ENCODE measurements around the gene SSR3.
A peak's percentile ranks its signal among the peaks of the same experiment; 100 is the strongest.
"Not testable (repeated sequence)": the region's sequence is repeated elsewhere in the genome, so short reads cannot be mapped to it uniquely, and the experiment has no call there.

SSR3 gene

GRCh38 chr3:156554842-156555687 is at the start of gene SSR3:
SSR3 (minus strand) TSS chr3:156555117; CDS start chr3:156555089, 28 bp downstream.
- DNase-seq: peak; percentile 67 to 99 (median 97)

GRCh38 chr3:156604064-156604641 is 49.2 kb upstream of the SSR3 start:
- DNase-seq: no peak

- DNase-seq: no peak
Observed at GRCh38 chr3:156603379-156604017, 48.6 kb upstream of the SSR3 start.

- DNase-seq: no peak
Observed at GRCh38 chr3:156602424-156602823, 47.5 kb upstream of the SSR3 start.

GRCh38 chr3:156601497-156601896 is 46.6 kb upstream of the SSR3 start:
- no peak for DNase-seq

- DNase-seq: no peak
Observed at GRCh38 chr3:156600834-156601233, 45.9 kb upstream of the SSR3 start.

GRCh38 chr3:156599089-156599874 is 44.4 kb upstream of the SSR3 start:
- no peak for DNase-seq

GRCh38 chr3:156598413-156598812 is 43.5 kb upstream of the SSR3 start:
- peak in 1 of 14 donors; percentile 8 for DNase-seq

GRCh38 chr3:156594219-156594683 is 39.3 kb upstream of the SSR3 start:
- no peak for DNase-seq

GRCh38 chr3:156593814-156594213 is 38.9 kb upstream of the SSR3 start:
- no peak for DNase-seq

- not testable (repeated sequence) for DNase-seq
Observed at GRCh38 chr3:156589806-156590205, 34.9 kb upstream of the SSR3 start.

- no peak for DNase-seq
Observed at GRCh38 chr3:156587760-156588069, 32.8 kb upstream of the SSR3 start.

- no peak for DNase-seq
Observed at GRCh38 chr3:156586905-156587759, 32.2 kb upstream of the SSR3 start.

GRCh38 chr3:156583469-156583868 is 28.6 kb upstream of the SSR3 start:
- DNase-seq: no peak

GRCh38 chr3:156582532-156583183 is 27.7 kb upstream of the SSR3 start:
- DNase-seq: no peak

GRCh38 chr3:156581954-156582353 is 27.0 kb upstream of the SSR3 start:
- no peak for DNase-seq

GRCh38 chr3:156581033-156581432 is 26.1 kb upstream of the SSR3 start:
- DNase-seq: no peak

- no peak for DNase-seq
Observed at GRCh38 chr3:156579427-156579851, 24.5 kb upstream of the SSR3 start.

- no peak for DNase-seq
Observed at GRCh38 chr3:156577736-156578135, 22.8 kb upstream of the SSR3 start.

- DNase-seq: no peak
Observed at GRCh38 chr3:156576651-156577348, 21.9 kb upstream of the SSR3 start.

GRCh38 chr3:156576051-156576450 is 21.1 kb upstream of the SSR3 start:
- DNase-seq: no peak
